GM23338 (cell line): Measurements from ENCODE around the gene TESMIN. TPM values are rescaled to one million over a fixed set of nuclear protein-coding genes. Genes with fewer than 3 reads are reported as not detected.

Experiments used
- ATAC-seq: fragments of 200-7000 bp; cut with Tn5 transposase; 3 replicates; pipeline ENCODE4 v1.9.1; 2020
- DNase-seq: peaks from one replicate; pipeline ENCODE4 v3.0.0-alpha.2; 2015; ENCODE audit warnings: low spot score
- H2AFZ ChIP-seq: fragments of 200-600 bp; sonication (generic); 2 replicates; pipeline ENCODE4 v1.8.0; 2016; ENCODE audit warnings: antibody characterized with exemption, mild to moderate bottlenecking, moderate library complexity
- H3F3A ChIP-seq: fragments of 200-600 bp; sonication (generic); replicated peaks from 2 replicates; pipeline ENCODE4 v1.8.0; 2017; ENCODE audit warnings: antibody characterized with exemption, mixed run types, low read depth
- H3K27ac ChIP-seq: fragments of 200-600 bp; sonication (generic); 2 replicates; pipeline ENCODE4 v1.6.1; 2016; ENCODE audit warnings: low read depth
- H3K27me3 ChIP-seq: fragments of 200-600 bp; sonication (generic); 2 replicates; pipeline ENCODE4 v1.8.0; 2016; ENCODE audit warnings: mild to moderate bottlenecking, mixed run types, moderate library complexity; ENCODE audit not compliant: insufficient read depth
- H3K36me3 ChIP-seq: fragments of 200-600 bp; sonication (generic); 2 replicates; pipeline ENCODE4 v1.8.0; 2016; ENCODE audit warnings: mild to moderate bottlenecking; ENCODE audit not compliant: insufficient read depth
- H3K4me1 ChIP-seq: fragments of 200-600 bp; sonication (generic); 2 replicates; pipeline ENCODE4 v1.8.0; 2016; ENCODE audit warnings: mild to moderate bottlenecking, moderate library complexity; ENCODE audit not compliant: insufficient read depth
- H3K4me2 ChIP-seq: fragments of 200-600 bp; sonication (generic); 2 replicates; pipeline ENCODE4 v1.7.1; 2017; ENCODE audit warnings: mixed run types
- H3K4me3 ChIP-seq: fragments of 200-600 bp; sonication (generic); 2 replicates; pipeline ENCODE4 v1.6.1; 2016; ENCODE audit warnings: mixed run types
- H3K79me2 ChIP-seq: fragments of 200-600 bp; sonication (generic); replicated peaks from 2 replicates; pipeline ENCODE4 v1.8.0; 2017; ENCODE audit warnings: mild to moderate bottlenecking; ENCODE audit not compliant: insufficient read depth
- H3K9me2 ChIP-seq: fragments of 200-600 bp; sonication (generic); 2 replicates; pipeline ENCODE4 v1.8.0; 2017; ENCODE audit not compliant: insufficient read depth
- H4K20me1 ChIP-seq: fragments of 200-600 bp; sonication (generic); replicated peaks from 2 replicates; pipeline ENCODE4 v1.8.0; 2017; ENCODE audit warnings: mild to moderate bottlenecking; ENCODE audit not compliant: insufficient read depth
- H3K27ac Mint-ChIP-seq: 2 replicates; pipeline ENCODE4 v1.8.0; 2020; ENCODE audit warnings: inconsistent platforms, mild to moderate bottlenecking, moderate library complexity, mixed read lengths
- H3K27me3 Mint-ChIP-seq: 3 replicates; pipeline ENCODE4 v1.8.0; 2022; ENCODE audit warnings: low read depth, mild to moderate bottlenecking, moderate library complexity, mixed read lengths, inconsistent platforms; ENCODE audit not compliant: insufficient read depth, poor library complexity
- H3K36me3 Mint-ChIP-seq: 3 replicates; pipeline ENCODE4 v1.8.0; 2021; ENCODE audit warnings: low read depth, mild to moderate bottlenecking, inconsistent platforms, moderate library complexity, mixed read lengths
- H3K4me1 Mint-ChIP-seq: 3 replicates; pipeline ENCODE4 v1.8.0; 2020; ENCODE audit warnings: mild to moderate bottlenecking, inconsistent platforms, mixed read lengths
- H3K4me3 Mint-ChIP-seq: 3 replicates; pipeline ENCODE4 v1.8.0; 2021; ENCODE audit warnings: moderate library complexity, mild to moderate bottlenecking, inconsistent platforms, mixed read lengths
- H3K9me3 Mint-ChIP-seq: 3 replicates; pipeline ENCODE4 v1.8.0; 2020; ENCODE audit warnings: moderate library complexity, mild to moderate bottlenecking, inconsistent platforms, mixed read lengths
- CREB1 ChIP-seq: fragments of 250-450 bp; sonication (Bioruptor Pico); IDR thresholded peaks from 2 replicates; pipeline ENCODE4 v1.5.0; 2020; ENCODE audit warnings: low read depth, mild to moderate bottlenecking, moderate library complexity
- EZH2 ChIP-seq: fragments of 200-600 bp; sonication (generic); IDR thresholded peaks from one replicate; pipeline ENCODE4 v1.8.0; 2017; ENCODE audit warnings: antibody characterized with exemption, mild to moderate bottlenecking, low read depth; ENCODE audit not compliant: unreplicated experiment
- JUNB ChIP-seq: IDR thresholded peaks from one replicate; pipeline ENCODE4 v1.6.1; 2016; ENCODE audit warnings: antibody characterized with exemption; ENCODE audit not compliant: unreplicated experiment
- NANOG ChIP-seq: IDR thresholded peaks from 2 replicates; pipeline ENCODE4 v1.6.1; 2016; ENCODE audit warnings: antibody characterized with exemption, borderline replicate concordance
- POLR2AphosphoS5 ChIP-seq: IDR thresholded peaks from 2 replicates; pipeline ENCODE4 v1.6.1; 2016; ENCODE audit warnings: antibody characterized with exemption, low read depth
- ZNF114 ChIP-seq: fragments of 250-450 bp; sonication (Bioruptor Pico); IDR thresholded peaks from 2 replicates; pipeline ENCODE4 v1.5.0; 2020; ENCODE audit warnings: mild to moderate bottlenecking, moderate library complexity
- ZNF331 ChIP-seq: fragments of 250-450 bp; sonication (Bioruptor Pico); IDR thresholded peaks from 2 replicates; pipeline ENCODE4 v1.5.0; 2020; ENCODE audit warnings: low read depth, mild to moderate bottlenecking, moderate library complexity
- polyA plus RNA-seq: library from polyadenylated mRNA; unstranded; fragments of >200 nt; fragmentation: Nextera tagmentation; extraction: Ambion mirVana; gene quantifications from 2 replicates; pipeline ENCODE4 v1.2.1, GENCODE V29; 2016
- total RNA-seq: library from RNA; depleted of rRNA; stranded (reverse); fragments of >200 nt; shearing (Covaris generic); gene quantifications from 2 replicates; pipeline ENCODE4 v1.2.3, GENCODE V29; 2014
- TF ChIP-seq, protein P1 (sequence below): IDR thresholded peaks from 2 replicates; pipeline ENCODE4 v1.6.1; 2016; ENCODE audit warnings: antibody characterized with exemption
- TF ChIP-seq, protein P2 (sequence below): IDR thresholded peaks from one replicate; pipeline ENCODE4 v1.6.1; 2018; ENCODE audit warnings: antibody characterized with exemption; ENCODE audit not compliant: unreplicated experiment
- TF ChIP-seq, protein P3 (sequence below), 2 experiments: fragments of 200-600 bp in 1 of 2; sonication (generic) in 1 of 2; conservative IDR thresholded peaks; 2 replicates each; pipeline versions ENCODE4 v1.5.1 to v1.6.1; 2016 to 2017; ENCODE audit warnings: antibody characterized with exemption in 2 of 2, low read depth in 2 of 2, mild to moderate bottlenecking in 2 of 2, moderate library complexity in 1 of 2

TESMIN gene
- total and polyA plus RNA-seq, 2 experiments from 2014 or later: 54.5 to 64.6 TPM

DNA sequence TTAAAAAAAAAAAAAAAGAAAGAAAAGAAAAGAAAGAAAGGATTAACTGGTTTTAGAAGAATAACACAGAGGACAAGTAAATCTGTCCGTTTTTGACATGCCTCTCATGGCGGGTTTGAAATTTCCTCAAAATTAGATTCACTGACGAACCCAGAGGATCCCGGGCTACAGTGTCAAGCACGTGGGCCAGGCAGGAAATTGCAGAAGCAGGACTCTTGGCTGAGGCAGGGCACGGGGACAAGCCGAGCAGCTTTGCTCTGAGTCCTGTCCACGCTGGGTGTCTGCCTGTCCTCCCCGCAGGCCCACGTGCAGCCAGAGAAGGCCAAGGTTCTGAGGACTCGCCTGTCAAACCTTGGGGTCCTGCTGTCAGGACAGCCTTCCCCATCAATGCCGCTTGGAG is 42.3 kb downstream of the TESMIN start:
- TF ChIP-seq, protein P1, sequence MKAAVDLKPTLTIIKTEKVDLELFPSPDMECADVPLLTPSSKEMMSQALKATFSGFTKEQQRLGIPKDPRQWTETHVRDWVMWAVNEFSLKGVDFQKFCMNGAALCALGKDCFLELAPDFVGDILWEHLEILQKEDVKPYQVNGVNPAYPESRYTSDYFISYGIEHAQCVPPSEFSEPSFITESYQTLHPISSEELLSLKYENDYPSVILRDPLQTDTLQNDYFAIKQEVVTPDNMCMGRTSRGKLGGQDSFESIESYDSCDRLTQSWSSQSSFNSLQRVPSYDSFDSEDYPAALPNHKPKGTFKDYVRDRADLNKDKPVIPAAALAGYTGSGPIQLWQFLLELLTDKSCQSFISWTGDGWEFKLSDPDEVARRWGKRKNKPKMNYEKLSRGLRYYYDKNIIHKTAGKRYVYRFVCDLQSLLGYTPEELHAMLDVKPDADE: no peak
- no peak for TF ChIP-seq EZH2
- TF ChIP-seq, protein P2, sequence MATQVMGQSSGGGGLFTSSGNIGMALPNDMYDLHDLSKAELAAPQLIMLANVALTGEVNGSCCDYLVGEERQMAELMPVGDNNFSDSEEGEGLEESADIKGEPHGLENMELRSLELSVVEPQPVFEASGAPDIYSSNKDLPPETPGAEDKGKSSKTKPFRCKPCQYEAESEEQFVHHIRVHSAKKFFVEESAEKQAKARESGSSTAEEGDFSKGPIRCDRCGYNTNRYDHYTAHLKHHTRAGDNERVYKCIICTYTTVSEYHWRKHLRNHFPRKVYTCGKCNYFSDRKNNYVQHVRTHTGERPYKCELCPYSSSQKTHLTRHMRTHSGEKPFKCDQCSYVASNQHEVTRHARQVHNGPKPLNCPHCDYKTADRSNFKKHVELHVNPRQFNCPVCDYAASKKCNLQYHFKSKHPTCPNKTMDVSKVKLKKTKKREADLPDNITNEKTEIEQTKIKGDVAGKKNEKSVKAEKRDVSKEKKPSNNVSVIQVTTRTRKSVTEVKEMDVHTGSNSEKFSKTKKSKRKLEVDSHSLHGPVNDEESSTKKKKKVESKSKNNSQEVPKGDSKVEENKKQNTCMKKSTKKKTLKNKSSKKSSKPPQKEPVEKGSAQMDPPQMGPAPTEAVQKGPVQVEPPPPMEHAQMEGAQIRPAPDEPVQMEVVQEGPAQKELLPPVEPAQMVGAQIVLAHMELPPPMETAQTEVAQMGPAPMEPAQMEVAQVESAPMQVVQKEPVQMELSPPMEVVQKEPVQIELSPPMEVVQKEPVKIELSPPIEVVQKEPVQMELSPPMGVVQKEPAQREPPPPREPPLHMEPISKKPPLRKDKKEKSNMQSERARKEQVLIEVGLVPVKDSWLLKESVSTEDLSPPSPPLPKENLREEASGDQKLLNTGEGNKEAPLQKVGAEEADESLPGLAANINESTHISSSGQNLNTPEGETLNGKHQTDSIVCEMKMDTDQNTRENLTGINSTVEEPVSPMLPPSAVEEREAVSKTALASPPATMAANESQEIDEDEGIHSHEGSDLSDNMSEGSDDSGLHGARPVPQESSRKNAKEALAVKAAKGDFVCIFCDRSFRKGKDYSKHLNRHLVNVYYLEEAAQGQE: no peak
- TF ChIP-seq JUNB: no peak
- TF ChIP-seq ZNF331 (CRISPR knock-in tag): no peak
- TF ChIP-seq, protein P3, sequence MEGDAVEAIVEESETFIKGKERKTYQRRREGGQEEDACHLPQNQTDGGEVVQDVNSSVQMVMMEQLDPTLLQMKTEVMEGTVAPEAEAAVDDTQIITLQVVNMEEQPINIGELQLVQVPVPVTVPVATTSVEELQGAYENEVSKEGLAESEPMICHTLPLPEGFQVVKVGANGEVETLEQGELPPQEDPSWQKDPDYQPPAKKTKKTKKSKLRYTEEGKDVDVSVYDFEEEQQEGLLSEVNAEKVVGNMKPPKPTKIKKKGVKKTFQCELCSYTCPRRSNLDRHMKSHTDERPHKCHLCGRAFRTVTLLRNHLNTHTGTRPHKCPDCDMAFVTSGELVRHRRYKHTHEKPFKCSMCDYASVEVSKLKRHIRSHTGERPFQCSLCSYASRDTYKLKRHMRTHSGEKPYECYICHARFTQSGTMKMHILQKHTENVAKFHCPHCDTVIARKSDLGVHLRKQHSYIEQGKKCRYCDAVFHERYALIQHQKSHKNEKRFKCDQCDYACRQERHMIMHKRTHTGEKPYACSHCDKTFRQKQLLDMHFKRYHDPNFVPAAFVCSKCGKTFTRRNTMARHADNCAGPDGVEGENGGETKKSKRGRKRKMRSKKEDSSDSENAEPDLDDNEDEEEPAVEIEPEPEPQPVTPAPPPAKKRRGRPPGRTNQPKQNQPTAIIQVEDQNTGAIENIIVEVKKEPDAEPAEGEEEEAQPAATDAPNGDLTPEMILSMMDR (conservative IDR thresholded peaks at IDR 0.05; ENCODE audit: low read depth in 2 of 2): no peak
- TF ChIP-seq CREB1 (CRISPR knock-in tag): no peak
- TF ChIP-seq POLR2AphosphoS5: no peak
- TF ChIP-seq NANOG: no peak
- no peak for TF ChIP-seq ZNF114 (CRISPR knock-in tag)
- Histone ChIP-seq H3F3A (peaks cover 7% of the 10 kb centered on the region; the same call in 1 of the 2 replicates), H3K27me3 (no peaks in the 10 kb centered on the region), H3K27ac (no peak overlapping the region), H3K9me2 (no peaks in the 10 kb centered on the region), H3K4me1 (peaks cover 33% of the 10 kb centered on the region), H3K79me2 (no peaks in the 10 kb centered on the region), H3K4me2 (no peak overlapping the region), H4K20me1 (no peaks in the 10 kb centered on the region), H3K36me3 (no peaks in the 10 kb centered on the region; the same call in 1 of the 2 replicates), H3K4me3 (no peak overlapping the region), H2AFZ (no peak overlapping the region)
- no peaks in the 10 kb centered on the region; the same call in 2 of the 3 replicates for H3K36me3 Mint-ChIP-seq
- peaks cover 48% of the 10 kb centered on the region for H3K4me1 Mint-ChIP-seq
- no peak for ATAC-seq
- H3K27me3 Mint-ChIP-seq: peaks cover 7% of the 10 kb centered on the region
- H3K4me3 Mint-ChIP-seq: no peak overlapping the region
- H3K9me3 Mint-ChIP-seq: no peaks in the 10 kb centered on the region
- no peak for DNase-seq
- H3K27ac Mint-ChIP-seq: no peak overlapping the region
